PC-3 (cell line): ENCODE results near the gene TBC1D21. TPM values are rescaled to one million over a fixed set of nuclear protein-coding genes. Genes with fewer than 3 reads are reported as not detected.

Experiments used
- ATAC-seq: fragments of 200-7000 bp; cut with Tn5 transposase; 2 replicates; pipeline ENCODE4 v1.9.1; 2020; ENCODE audit warnings: mild to moderate bottlenecking, moderate library complexity
- BruUV-seq: library from RNA; stranded (reverse); fragments of 400-500 nt; replicated peaks from 2 replicates; lab custom pipeline; 2021; lab: Mats Ljungman, UMichigan
- CTCF ChIA-PET: fragments of 300-600 bp; sonication (Branson Sonifier 250); formaldehyde crosslinking; loops from one replicate; lab custom pipeline; 2022; ENCODE audit warnings: antibody characterized with exemption; lab: Charles Lee
- POLR2A ChIA-PET: fragments of 300-600 bp; sonication (Branson Sonifier 250); formaldehyde crosslinking; loops from one replicate; lab custom pipeline; 2022; ENCODE audit warnings: antibody characterized with exemption; ENCODE audit not compliant: unreplicated experiment; lab: Charles Lee
- DNase-seq: peaks from one replicate; pipeline ENCODE4 v3.0.0-alpha.2; 2015
- H2AFZ ChIP-seq: fragments of 300-600 bp; sonication (generic); 2 replicates; pipeline ENCODE4 v1.6.0; 2016; ENCODE audit warnings: antibody characterized with exemption, low read length
- H3F3A ChIP-seq: fragments of 300-600 bp; sonication (generic); one replicate; pipeline ENCODE4 v1.6.0; 2017; ENCODE audit warnings: antibody characterized with exemption, low read length, control low read depth, mild to moderate bottlenecking; ENCODE audit not compliant: unreplicated experiment
- H3K27ac ChIP-seq: fragments of 300-600 bp; sonication (generic); 2 replicates; pipeline ENCODE4 v1.5.1; 2016; ENCODE audit warnings: mild to moderate bottlenecking, low read length
- H3K27me3 ChIP-seq: fragments of 300-600 bp; sonication (generic); 2 replicates; pipeline ENCODE4 v1.6.1; 2016; ENCODE audit warnings: low read length, mixed read lengths
- H3K36me3 ChIP-seq: fragments of 300-600 bp; sonication (generic); 2 replicates; pipeline ENCODE4 v1.6.1; 2016; ENCODE audit warnings: low read depth, mixed run types, low read length, mixed read lengths
- H3K4me1 ChIP-seq: fragments of 300-600 bp; sonication (generic); 2 replicates; pipeline ENCODE4 v1.5.1; 2016; ENCODE audit warnings: low read length; ENCODE audit not compliant: insufficient read depth
- H3K4me2 ChIP-seq: fragments of 300-600 bp; sonication (generic); 2 replicates; pipeline ENCODE4 v1.6.0; 2016; ENCODE audit warnings: low read length
- H3K4me3 ChIP-seq: fragments of 300-600 bp; sonication (generic); 2 replicates; pipeline ENCODE4 v1.5.1; 2016; ENCODE audit warnings: mild to moderate bottlenecking, low read length, mixed read lengths
- H3K79me2 ChIP-seq: fragments of 300-600 bp; sonication (generic); 2 replicates; pipeline ENCODE4 v1.6.1; 2017; ENCODE audit warnings: low read length, mixed read lengths
- H3K9ac ChIP-seq: fragments of 300-600 bp; sonication (generic); 2 replicates; pipeline ENCODE4 v1.6.0; 2016; ENCODE audit warnings: mild to moderate bottlenecking, low read length
- H3K9me2 ChIP-seq: fragments of 300-600 bp; sonication (generic); replicated peaks from 2 replicates; pipeline ENCODE4 v1.6.1; 2016; ENCODE audit warnings: mixed run types, low read length, mixed read lengths
- H3K9me3 ChIP-seq: fragments of 300-600 bp; sonication (generic); 2 replicates; pipeline ENCODE4 v1.6.1; 2016; ENCODE audit warnings: low read length, mixed read lengths
- H4K20me1 ChIP-seq: fragments of 300-600 bp; sonication (generic); 2 replicates; pipeline ENCODE4 v1.6.1; 2016; ENCODE audit warnings: low read length, mixed read lengths
- CTCF ChIP-seq: fragments of 300-600 bp; sonication (generic); conservative IDR thresholded peaks from 2 replicates; pipeline ENCODE4 v1.5.1; 2017; ENCODE audit warnings: antibody characterized with exemption, low read depth, mild to moderate bottlenecking, low read length
- EZH2 ChIP-seq: fragments of 300-600 bp; sonication (generic); IDR thresholded peaks from one replicate; pipeline ENCODE4 v1.6.1; 2017; ENCODE audit warnings: antibody characterized with exemption, mild to moderate bottlenecking, low read length; ENCODE audit not compliant: unreplicated experiment
- EZH2phosphoT487 ChIP-seq: fragments of 300-600 bp; sonication (generic); IDR thresholded peaks from 2 replicates; pipeline ENCODE4 v1.6.1; 2018; ENCODE audit warnings: mild to moderate bottlenecking, antibody characterized with exemption, low read length, borderline replicate concordance
- intact Hi-C: fragments of 100-400 bp; cut with micrococcal nuclease; formaldehyde crosslinking; loops from 2 replicates; pipeline ENCODE4 v1.9.0; 2023
- total RNA-seq: library from RNA; depleted of rRNA; stranded (reverse); fragments of >200 nt; gene quantifications from 2 replicates; pipeline ENCODE4 v1.2.3, GENCODE V29; 2014

Gene TBC1D21
- total RNA-seq, 1 experiment from 2014 or later: not detected

- BruUV-seq: no TSS peak
- Histone ChIP-seq H3K79me2 (peaks cover 92% of the 10 kb centered on the region), H3K4me2 (no peak overlapping the region), H3F3A (peaks cover 8% of the 10 kb centered on the region), H3K9me3 (no peaks in the 10 kb centered on the region), H3K4me3 (no peak overlapping the region), H2AFZ (no peak overlapping the region), H3K27ac (peak overlapping the region; percentile 15), H3K9ac (no peak overlapping the region), H3K27me3 (no peaks in the 10 kb centered on the region), H3K4me1 (peaks cover 84% of the 10 kb centered on the region), H3K9me2 (no peaks in the 10 kb centered on the region), H4K20me1 (no peaks in the 10 kb centered on the region), H3K36me3 (no peaks in the 10 kb centered on the region)
- DNase-seq: no peak
- ChIA-PET CTCF (no interaction called here), POLR2A (interaction anchor here (0.6 kb wide), 1 partner anchor 1437 kb away, joined by 3 read pairs; no protein-coding TSS in a partner anchor)
- TF ChIP-seq EZH2phosphoT487 (no peak), EZH2 (no peak), CTCF (no peak)
- no peak for ATAC-seq
- intact Hi-C loops: no loop called here
Measured at GRCh38 chr15:73931441-73931840, 58.1 kb downstream of the TBC1D21 start.

GRCh38 chr15:73932381-73933191 lies 59.2 kb downstream of the TBC1D21 start:
- POLR2A ChIA-PET: no interaction called here
- Histone ChIP-seq H3K4me2 (0 out of 2 replicates have a peak overlapping the region, but pooled peaks have one; percentile 68), H3K36me3 (no peaks in the 10 kb centered on the region), H3K9me3 (no peaks in the 10 kb centered on the region), H3K9ac (no peak overlapping the region), H3K79me2 (peaks cover 92% of the 10 kb centered on the region), H3K27ac (peak overlapping the region; percentile 98), H4K20me1 (no peaks in the 10 kb centered on the region), H3K4me3 (no peak overlapping the region), H3F3A (peaks cover 8% of the 10 kb centered on the region), H3K9me2 (no peaks in the 10 kb centered on the region), H3K27me3 (no peaks in the 10 kb centered on the region), H3K4me1 (peaks cover 95% of the 10 kb centered on the region), H2AFZ (no peak overlapping the region)
- DNase-seq: no peak
- intact Hi-C loops: no loop called here
- no TSS peak for BruUV-seq
- no peak for ATAC-seq
- TF ChIP-seq CTCF (no peak), EZH2 (no peak), EZH2phosphoT487 (no peak)
- CTCF ChIA-PET: no interaction called here

GRCh38 chr15:73934281-73934680 lies 60.9 kb downstream of the TBC1D21 start:
- H3K36me3 ChIP-seq: no peaks in the 10 kb centered on the region
- ChIA-PET CTCF (no interaction called here), POLR2A (no interaction called here)
- no peak overlapping the region for H2AFZ ChIP-seq
- H3K9me2 ChIP-seq: no peaks in the 10 kb centered on the region
- H3K4me3 ChIP-seq: no peak overlapping the region
- TF ChIP-seq CTCF: no peak
- H3K9ac ChIP-seq: peak overlapping the region; percentile 56
- H3K9me3 ChIP-seq: no peaks in the 10 kb centered on the region
- H4K20me1 ChIP-seq: no peaks in the 10 kb centered on the region
- intact Hi-C loops: no loop called here
- BruUV-seq: no TSS peak
- DNase-seq (peak; percentile 94), ATAC-seq (peak; percentile 77)
- H3K27ac ChIP-seq: peak overlapping the region; percentile 98
- peak overlapping the region; percentile 68 for H3K4me2 ChIP-seq
- peaks cover 90% of the 10 kb centered on the region for H3K4me1 ChIP-seq
- H3K79me2 ChIP-seq: peaks cover 92% of the 10 kb centered on the region
- H3K27me3 ChIP-seq: no peaks in the 10 kb centered on the region
- peaks cover 8% of the 10 kb centered on the region for H3F3A ChIP-seq
